GM18499 (cell line): ENCODE data around the gene KIAA0753.
"Not testable (repeated sequence)": the region's sequence is repeated elsewhere in the genome, so short reads cannot be mapped to it uniquely, and the experiment has no call there.

Source experiments
- ATAC-seq: cut with Tn5 transposase; IDR thresholded peaks from one replicate; pipeline ENCODE4 v1.9.1; 2021; ENCODE audit warnings: moderate number of reproducible peaks; ENCODE audit not compliant: insufficient read depth, unreplicated experiment

KIAA0753 gene

GRCh38 chr17:6603744-6604325, 36.7 kb downstream of the KIAA0753 start:
- ATAC-seq, result no peak

DNA sequence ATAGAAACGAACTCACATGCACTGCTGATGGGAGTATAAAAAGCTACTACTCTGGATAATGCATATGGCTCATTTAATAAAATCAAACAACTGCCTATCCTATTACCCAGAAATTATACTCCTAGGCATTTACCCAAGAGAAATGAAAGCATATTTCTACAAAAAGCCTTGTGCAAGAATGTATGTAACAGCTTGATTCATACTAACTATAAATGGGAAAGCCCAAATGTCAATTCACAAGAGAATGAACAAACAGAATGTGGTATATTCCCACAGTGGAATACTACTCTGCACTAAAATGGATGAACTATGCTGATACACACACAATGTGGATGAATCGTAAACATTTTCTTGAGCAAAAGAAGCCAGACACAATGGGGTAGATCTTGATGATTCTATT, 38.4 kb downstream of the KIAA0753 start:
- ATAC-seq, result no peak

GRCh38 chr17:6599364-6599763, 41.1 kb downstream of the KIAA0753 start:
- ATAC-seq, result no peak

- ATAC-seq, result no peak
Measured at GRCh38 chr17:6597727-6598126, 42.8 kb downstream of the KIAA0753 start.

DNA sequence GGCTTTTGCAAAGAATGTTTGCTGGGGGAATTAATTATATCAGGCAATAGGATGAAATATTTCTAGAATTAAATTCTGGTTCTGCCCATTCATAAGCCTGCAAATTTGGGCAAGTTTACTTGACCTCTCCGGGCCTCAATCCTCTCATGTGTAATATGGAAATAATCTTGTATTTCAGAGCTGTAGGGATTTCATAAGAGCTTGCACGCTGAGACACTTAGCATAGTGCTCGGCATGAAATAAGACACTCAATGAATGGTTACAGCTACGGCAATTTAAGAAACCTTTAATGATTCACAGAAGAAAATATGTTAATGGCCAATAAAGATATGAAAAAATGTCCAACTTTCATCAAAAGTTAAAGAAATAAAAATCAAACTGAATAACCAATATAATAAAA, 43.6 kb downstream of the KIAA0753 start:
- ATAC-seq, result no peak

- no peak for ATAC-seq
Measured at GRCh38 chr17:6596511-6596910, 44.0 kb downstream of the KIAA0753 start.

DNA sequence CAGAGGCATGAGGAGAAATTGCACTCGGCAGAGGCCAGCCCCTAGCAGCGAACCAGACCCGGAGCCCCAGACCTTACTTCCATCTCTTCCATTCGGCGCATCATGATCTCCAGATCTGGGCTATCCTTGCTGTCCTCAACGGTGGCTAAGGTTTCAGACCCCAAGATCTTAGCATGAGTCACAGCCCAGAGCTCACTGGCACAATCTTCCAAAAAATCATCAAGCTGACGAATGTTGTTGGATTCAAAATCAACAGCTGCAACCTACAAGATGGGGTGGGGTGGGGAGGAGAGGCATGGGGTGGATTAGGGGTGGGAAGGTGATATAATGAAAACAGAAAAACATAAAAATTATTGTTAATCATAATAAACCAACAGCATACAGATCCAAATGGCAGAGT, 44.4 kb downstream of the KIAA0753 start:
- ATAC-seq, result no peak

DNA sequence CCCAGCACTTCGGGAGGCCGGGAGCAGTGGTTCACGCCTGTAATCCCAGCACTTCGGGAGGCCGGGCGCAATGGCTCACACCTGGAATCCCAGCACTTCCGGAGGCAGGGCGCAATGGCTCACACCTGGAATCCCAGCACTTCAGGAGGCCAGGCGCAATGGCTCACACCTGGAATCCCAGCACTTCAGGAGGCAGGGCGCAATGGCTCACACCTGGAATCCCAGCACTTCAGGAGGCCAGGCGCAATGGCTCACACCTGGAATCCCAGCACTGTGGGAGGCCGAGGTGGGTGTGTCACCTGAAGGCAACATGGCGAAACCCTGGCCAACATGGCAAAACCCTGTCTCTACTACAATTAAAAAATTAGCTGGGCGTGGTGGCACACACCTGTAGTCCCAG, 47.1 kb downstream of the KIAA0753 start:
- ATAC-seq, result not testable (repeated sequence)

GRCh38 chr17:6592173-6592572, 48.3 kb downstream of the KIAA0753 start:
- no peak for ATAC-seq

- ATAC-seq, result no peak
Measured at GRCh38 chr17:6591599-6592158, 48.8 kb downstream of the KIAA0753 start.

DNA sequence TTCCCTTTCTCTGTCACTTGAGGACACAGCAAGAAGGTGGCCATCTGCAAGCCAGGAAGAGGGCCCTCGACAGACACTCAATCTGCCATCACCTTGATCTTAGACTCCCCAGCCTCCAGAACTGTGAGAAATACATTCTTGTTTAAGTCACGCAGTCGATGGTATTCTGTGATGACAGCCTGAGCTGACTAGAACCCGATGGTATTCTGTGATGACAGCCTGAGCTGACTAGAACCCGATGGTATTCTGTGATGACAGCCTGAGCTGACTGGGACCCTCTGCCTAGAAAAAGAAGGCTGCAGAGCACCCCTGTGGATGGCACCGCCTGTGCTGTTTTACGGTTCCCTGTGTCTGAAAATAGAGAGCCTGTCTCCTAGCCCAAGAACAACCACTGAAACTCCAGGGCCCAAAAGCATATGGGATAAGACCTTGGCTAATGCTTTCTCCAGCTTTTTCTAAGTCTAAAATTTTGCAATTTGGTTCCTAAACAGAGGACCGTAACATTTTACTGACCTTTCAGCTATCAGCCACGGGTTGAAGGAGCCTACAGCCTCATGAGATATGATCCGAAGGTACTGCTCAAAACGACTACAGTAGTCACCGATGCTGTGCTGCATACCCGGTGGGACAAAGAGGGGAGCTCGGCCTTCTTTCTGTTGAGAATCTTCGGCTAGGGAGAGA, 51.1 kb downstream of the KIAA0753 start:
- no peak for ATAC-seq

DNA sequence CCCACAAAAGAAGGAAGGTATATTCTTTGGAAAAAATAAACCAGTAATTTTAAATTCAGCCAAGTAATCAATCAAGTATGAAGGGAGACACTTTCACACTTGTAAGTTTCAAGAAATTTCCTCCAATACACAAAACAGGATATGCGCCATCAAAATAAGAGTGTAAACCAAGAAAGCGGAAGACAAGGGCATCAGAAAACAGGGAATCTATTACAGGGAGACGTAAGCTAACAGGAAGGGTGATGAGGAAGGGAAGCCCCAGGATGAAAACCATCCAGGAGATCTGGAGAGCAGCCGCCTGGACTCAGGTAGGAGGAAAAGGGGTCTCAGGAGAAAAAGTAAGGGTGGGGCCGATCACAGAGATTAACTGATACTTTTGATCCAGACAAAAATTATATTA, 52.3 kb downstream of the KIAA0753 start:
- no peak for ATAC-seq

GRCh38 chr17:6587310-6587709, 53.2 kb downstream of the KIAA0753 start:
- ATAC-seq, result no peak

GRCh38 chr17:6583411-6583810, 57.1 kb downstream of the KIAA0753 start:
- ATAC-seq, result no peak

DNA sequence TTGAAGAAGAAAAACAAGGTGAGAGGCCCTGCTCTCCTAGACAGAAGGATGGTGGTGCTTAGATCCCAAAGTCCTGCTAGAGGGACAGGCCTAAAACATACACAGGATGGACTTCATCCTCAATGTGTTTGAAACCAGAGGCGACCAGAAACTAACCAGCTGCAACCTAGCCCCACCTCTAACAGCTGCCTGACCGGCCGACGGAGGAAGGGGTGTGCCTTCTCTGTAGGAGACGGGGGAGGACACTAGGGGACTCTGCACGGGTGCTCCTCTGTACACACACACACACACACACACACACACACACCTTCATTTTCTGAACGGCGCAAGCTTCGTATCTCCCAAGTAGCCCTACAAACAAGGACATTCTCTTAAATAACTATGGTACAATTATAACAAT, 59.9 kb downstream of the KIAA0753 start:
- ATAC-seq, result no peak

GRCh38 chr17:6578491-6578890, 62.0 kb downstream of the KIAA0753 start:
- no peak for ATAC-seq

DNA sequence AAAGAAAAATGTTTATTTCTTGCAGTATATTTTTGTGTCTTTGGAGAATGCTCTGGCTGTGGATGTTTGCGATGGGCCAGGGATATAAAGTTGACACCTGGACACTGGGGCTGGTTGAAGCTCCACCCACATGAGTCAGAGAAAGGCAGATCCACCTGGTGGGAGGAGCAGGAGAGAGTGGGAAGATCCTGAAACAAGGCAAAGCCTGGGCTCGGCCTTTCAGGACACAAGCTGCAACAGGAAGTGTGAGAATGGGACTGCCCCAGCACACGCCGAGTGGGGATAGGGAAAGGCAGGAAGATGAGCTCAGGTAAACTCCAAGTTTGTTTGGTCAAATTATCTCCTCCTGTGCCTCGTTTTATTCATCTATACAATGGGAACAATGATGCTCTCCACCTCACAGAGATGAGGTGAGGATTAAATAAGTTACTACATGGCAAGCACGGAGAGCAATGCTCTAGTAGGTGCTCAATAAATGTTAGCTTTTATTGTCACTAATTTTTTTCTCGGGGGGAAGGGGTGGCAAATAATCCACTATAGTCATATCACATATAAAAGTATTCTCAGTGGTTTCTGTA, 62.7 kb downstream of the KIAA0753 start:
- ATAC-seq, result no peak

DNA sequence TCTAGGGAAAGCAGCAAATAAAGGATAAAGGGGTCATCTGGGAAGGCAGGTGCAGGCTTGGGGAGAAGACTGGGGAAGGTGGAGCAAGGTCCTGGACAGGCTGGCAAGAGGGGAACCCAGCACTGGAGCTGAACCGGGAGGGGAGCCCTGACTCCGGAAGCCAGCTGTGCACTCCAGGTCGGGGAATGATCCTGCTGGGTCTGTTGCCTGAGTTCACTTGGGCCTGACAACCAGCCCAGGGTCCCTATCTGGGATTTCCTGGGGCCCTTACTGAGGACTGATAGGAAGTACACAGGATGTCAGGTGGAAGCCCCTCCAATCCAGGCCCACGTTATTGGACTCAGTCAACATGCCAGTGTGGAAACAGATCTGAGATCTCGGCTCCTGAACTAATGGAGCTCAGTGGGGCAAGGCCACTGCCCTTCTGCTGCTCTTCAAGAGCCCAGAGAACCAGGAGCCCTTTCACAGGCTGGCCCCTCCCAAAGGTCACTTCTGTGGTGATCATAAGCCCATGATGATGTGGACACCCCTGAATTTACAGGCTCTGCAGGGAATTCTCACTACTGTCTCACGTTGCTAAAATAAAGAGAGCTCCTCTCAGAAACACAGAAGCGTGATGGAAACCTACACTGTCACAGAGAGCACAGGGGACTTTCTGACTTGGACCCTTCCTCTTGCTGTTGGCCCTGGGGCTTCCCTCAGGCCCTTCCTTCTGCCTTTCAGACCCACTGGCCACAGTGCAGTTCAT, 64.3 kb downstream of the KIAA0753 start:
- no peak for ATAC-seq

DNA sequence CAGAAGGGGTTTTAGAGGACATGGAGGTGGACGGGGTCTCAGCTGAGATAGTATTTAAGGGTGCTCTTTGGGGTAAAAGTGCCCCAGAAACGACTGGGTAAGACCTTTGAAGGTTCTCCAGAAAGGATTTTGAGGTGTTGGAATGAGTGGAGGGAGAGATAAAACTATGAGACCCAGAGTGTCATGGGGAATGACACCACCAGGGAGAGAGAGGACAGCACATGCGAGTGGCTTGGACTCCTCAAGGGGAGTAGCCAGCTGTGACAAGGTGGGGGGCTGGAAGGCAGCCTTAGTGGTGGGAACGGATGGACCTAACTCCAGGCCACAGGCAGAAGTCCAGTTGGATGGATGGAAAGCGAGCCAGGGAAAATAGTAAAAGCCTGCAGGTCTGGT, 64.9 kb downstream of the KIAA0753 start:
- no peak for ATAC-seq

- no peak for ATAC-seq
Measured at GRCh38 chr17:6574687-6575595, 65.6 kb downstream of the KIAA0753 start.
